HL-60 (cell line): Measurements from ENCODE around the gene RIN1.

Source experiments
- DNase-seq, 2 experiments: peaks; one replicate each; pipeline ENCODE4 v3.0.0-alpha.2; 2010 to 2020; ENCODE audit warnings: low read depth in 1 of 2, low spot score in 1 of 2
- H3K27ac ChIP-seq: fragments of 250-450 bp; sonication (Bioruptor Pico); replicated peaks from 2 replicates; pipeline ENCODE4 v1.5.1; 2020; ENCODE audit warnings: mild to moderate bottlenecking, moderate library complexity
- H3K27me3 ChIP-seq: fragments of 250-450 bp; sonication (Bioruptor Pico); 2 replicates; pipeline ENCODE4 v1.5.1; 2021; ENCODE audit warnings: mild to moderate bottlenecking, moderate library complexity; ENCODE audit not compliant: insufficient read depth, poor library complexity, severe bottlenecking
- H3K4me3 ChIP-seq: replicated peaks from 2 replicates; pipeline ENCODE4 v1.5.1; 2011; ENCODE audit warnings: mild to moderate bottlenecking, control low read depth, low read length; ENCODE audit not compliant: insufficient read depth
- CTCF ChIP-seq: IDR thresholded peaks from one replicate; pipeline ENCODE4 v1.5.1; 2011; ENCODE audit warnings: low read length, control low read depth, inconsistent platforms; ENCODE audit not compliant: insufficient read depth
- GABPA ChIP-seq: IDR thresholded peaks from 2 replicates; pipeline ENCODE4 v1.6.1; 2012; ENCODE audit warnings: low read depth
- POLR2AphosphoS5 ChIP-seq: IDR thresholded peaks from 2 replicates; pipeline ENCODE4 v1.6.1; 2012; ENCODE audit warnings: low read depth
- REST ChIP-seq: IDR thresholded peaks from 2 replicates; pipeline ENCODE4 v1.6.1; 2012; ENCODE audit warnings: low read depth; ENCODE audit not compliant: insufficient replicate concordance
- SPI1 ChIP-seq: IDR thresholded peaks from 2 replicates; pipeline ENCODE4 v1.6.1; 2012; ENCODE audit warnings: low read depth, mild to moderate bottlenecking, borderline replicate concordance

The RIN1 gene

DNA sequence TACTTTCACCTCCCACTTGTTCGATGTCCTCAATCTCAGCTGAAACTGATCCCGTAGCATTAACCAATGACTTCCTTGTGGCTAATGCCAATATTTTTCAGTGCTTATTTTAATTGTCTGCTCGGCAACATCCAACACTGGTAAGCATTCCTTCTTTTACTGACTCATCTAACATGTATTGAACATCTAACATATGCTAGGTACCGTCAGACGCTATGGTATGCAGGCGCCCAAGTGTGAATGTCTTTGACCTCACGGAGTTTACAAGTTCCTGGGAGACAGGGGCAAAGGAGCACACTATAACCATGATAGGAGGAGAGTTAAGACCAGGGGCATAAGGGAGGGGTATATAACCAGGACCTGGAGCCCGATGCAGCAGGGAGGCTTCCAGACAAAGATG lies 6.9 kb upstream of the RIN1 start:
- no peaks in the 10 kb centered on the region for H3K27me3 ChIP-seq
- DNase-seq, result no peak
- TF ChIP-seq GABPA, result no peak
- TF ChIP-seq SPI1, result no peak
- TF ChIP-seq CTCF, result no peak
- no peak for TF ChIP-seq POLR2AphosphoS5
- no peak for TF ChIP-seq REST
- no peak overlapping the region for H3K27ac ChIP-seq
- H3K4me3 ChIP-seq, result no peak overlapping the region

DNA sequence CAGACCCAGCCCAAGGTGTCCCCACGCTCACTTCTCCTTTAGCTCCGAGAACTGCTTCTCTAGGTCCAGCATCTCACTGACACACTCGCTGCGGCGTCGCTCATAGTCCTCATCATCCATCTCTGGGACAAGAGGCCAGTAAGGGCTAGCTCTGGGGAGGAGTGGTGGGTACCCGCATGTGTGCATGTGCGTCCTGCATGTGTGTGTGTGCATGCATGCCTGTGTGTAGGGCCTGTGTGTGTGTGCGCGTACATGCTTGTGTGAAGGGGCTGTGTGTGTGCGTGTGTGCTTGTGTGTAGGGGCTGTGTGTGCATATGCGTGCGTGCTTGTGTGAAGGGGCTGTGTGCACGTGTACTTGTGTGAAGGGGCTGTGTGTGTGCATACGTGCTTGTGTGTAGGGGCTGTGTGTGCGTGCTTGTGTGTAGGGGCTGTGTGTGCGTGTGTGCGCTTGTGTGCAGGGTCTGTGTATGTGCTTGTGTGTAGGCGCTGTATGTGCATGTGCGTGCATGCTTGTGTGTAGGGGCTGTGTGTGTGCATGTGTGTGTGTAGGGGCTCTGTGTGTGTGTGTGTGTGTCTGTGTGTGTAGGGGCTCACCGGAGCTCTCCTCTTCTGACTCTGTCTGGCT lies 5.4 kb upstream of the RIN1 start:
- no peak overlapping the region for H3K27ac ChIP-seq
- H3K27me3 ChIP-seq, result no peaks in the 10 kb centered on the region
- DNase-seq, result no peak
- TF ChIP-seq SPI1 (no peak), GABPA (no peak), REST (no peak), POLR2AphosphoS5 (no peak), CTCF (no peak)
- H3K4me3 ChIP-seq, result no peak overlapping the region

DNA sequence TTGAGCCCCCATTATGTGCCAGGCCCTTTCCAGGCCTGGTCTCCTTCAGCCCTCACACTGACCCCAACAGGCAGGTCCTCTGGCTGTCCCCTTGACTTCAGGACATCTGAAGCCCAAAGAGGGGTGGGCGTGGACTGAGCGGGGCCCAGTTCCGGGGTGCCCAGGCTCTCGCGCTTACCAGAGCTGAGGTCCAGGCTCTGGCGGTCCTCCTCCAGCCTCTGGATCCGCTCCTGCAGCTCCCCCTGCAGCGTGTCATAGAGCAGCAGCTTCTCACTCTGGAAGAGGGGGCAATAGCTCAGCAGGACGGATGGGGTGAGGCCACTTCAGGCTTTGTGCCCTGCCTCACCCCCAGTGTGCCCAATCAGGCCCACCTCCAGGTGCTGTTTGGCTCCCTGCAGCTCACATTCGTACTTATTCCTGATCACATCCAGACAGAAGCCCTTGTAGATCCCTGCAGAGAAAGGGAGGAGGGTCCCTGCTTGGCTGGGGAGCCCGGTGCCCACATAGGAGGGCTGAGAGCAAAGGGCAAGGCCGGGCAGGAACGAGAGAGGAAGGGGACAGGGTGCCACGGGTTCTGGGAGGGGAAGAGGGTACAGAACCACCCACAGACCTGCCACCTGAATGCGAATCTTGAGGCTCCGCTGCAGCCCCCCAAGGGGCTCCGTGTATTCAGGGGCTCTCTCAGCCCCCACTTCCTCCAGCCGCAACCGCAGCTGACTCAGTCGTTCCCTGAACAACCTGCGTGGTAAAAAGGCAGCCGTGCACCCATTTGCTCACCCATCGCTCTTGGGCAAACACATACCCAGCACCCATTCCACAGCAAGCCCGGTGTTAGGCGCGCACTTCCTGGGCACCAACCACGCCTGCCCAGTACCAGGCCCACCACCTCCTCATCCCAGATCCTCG lies 4.6 kb upstream of the RIN1 start:
- TF ChIP-seq CTCF, result no peak
- no peak for TF ChIP-seq REST
- TF ChIP-seq SPI1, result no peak
- TF ChIP-seq POLR2AphosphoS5, result no peak
- TF ChIP-seq GABPA, result no peak
- no peaks in the 10 kb centered on the region for H3K27me3 ChIP-seq
- H3K4me3 ChIP-seq, result no peak overlapping the region
- H3K27ac ChIP-seq, result no peak overlapping the region
- DNase-seq, result no peak
